LNCaP clone FGC (cell line): ENCODE results near the gene MSX1.

ENCODE experiments used
- DNase-seq: peaks from one replicate; pipeline ENCODE4 v3.0.0-alpha.2; 2011; ENCODE audit warnings: low read depth
- H3K4me3 ChIP-seq: 2 replicates; pipeline ENCODE4 v1.5.1; 2011; ENCODE audit warnings: mild to moderate bottlenecking, low read depth, low read length, control low read depth
- TF ChIP-seq, protein P1 (sequence below): IDR thresholded peaks from 2 replicates; pipeline ENCODE4 v1.5.1; 2012; ENCODE audit warnings: mild to moderate bottlenecking; ENCODE audit not compliant: control insufficient read depth, insufficient read depth; ENCODE audit errors: extremely low read depth

Gene MSX1

DNA sequence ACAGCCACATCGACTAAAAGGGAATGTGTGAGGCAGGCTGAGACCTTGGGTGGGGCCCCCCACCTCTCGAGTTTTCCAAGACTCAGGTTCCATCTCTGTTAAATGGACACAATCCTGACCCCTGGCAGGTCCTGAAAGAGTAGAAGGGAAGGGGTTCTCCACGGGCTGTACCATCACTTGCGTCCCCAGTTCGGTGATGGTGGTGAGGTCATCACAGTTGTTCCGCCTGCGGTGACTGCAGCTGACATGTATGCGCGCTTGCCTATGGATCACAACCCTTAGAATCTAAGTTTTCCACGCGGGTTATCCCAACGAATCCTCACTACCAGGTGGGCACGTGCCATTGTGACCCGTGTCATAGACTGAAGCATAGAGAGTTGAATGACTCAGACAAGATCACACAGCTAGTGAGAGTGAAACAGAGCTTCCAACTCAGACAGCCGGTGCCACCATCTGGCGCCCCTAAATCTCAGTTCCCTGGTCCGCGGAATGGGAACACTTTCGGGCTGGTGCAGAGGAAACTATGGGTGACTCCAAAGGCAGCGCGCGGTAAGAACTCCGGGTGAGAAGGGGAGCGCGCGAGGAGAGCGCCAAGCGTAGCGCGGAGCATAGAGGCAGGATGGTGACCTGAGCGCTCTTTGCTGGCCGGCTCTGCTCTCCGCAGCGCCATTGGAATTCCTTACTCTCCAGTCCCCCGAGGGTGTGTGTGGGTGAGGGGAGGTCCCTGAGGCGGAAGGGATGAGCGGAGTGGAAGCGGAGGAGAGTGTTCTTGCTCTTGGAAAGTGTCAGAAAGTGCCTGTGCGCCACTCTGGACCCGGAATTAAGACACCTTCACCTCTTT is 10.5 kb downstream of the MSX1 start:
- no peak for DNase-seq
- no peak overlapping the region for H3K4me3 ChIP-seq
- TF ChIP-seq, protein P1, sequence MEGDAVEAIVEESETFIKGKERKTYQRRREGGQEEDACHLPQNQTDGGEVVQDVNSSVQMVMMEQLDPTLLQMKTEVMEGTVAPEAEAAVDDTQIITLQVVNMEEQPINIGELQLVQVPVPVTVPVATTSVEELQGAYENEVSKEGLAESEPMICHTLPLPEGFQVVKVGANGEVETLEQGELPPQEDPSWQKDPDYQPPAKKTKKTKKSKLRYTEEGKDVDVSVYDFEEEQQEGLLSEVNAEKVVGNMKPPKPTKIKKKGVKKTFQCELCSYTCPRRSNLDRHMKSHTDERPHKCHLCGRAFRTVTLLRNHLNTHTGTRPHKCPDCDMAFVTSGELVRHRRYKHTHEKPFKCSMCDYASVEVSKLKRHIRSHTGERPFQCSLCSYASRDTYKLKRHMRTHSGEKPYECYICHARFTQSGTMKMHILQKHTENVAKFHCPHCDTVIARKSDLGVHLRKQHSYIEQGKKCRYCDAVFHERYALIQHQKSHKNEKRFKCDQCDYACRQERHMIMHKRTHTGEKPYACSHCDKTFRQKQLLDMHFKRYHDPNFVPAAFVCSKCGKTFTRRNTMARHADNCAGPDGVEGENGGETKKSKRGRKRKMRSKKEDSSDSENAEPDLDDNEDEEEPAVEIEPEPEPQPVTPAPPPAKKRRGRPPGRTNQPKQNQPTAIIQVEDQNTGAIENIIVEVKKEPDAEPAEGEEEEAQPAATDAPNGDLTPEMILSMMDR, result no peak

DNA sequence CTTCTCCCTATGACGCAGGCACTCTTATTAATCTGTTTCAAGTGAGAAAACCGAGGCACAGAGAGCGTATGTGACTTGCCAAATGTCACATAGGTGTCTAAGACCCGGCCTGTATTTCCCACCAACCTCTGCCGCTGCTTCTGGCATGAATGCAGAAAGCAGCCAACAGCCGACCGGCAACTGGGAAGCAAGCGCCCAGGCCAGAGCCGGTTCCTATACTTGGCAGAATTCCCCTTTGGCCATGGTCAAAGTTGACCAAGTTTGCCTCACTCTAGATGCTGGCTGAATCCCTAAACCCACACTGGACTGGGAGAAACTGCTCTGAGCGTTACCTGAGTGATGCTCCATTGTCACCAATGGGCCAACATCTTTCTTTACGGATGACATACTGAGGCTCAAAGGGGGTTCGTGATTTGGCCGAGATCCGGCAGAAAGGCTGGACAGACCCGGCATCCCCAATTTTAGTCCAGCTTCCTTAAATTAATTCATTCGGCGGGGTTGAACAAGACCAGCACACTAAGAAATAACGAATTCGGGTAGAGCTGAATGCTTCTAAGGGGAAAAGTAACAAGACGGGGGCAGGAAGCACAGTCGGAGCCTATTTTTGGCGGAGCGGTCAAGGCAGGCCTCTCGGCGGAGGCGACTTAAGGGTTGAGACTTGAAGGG is 11.2 kb downstream of the MSX1 start:
- no peak for DNase-seq
- H3K4me3 ChIP-seq, result no peak overlapping the region
- TF ChIP-seq, protein P1, result no peak

DNA sequence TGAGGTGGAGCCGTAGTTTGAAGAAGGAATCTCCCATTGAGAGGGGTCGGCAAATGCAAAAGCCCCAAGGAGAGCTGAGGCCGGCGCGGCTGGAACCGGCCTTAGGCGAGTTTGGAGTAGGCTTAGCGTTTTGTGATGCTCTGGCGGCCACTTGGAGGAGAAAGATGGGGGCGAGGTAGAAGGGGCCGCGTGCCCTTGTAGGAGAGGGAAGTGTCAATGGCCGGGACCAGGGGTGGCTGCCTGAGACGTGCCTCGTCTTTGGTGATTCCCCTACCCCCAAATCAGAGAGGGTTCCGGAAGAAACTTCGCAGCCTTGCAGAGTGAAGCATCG is 11.7 kb downstream of the MSX1 start:
- TF ChIP-seq, protein P1, result no peak
- no peak overlapping the region for H3K4me3 ChIP-seq
- no peak for DNase-seq

DNA sequence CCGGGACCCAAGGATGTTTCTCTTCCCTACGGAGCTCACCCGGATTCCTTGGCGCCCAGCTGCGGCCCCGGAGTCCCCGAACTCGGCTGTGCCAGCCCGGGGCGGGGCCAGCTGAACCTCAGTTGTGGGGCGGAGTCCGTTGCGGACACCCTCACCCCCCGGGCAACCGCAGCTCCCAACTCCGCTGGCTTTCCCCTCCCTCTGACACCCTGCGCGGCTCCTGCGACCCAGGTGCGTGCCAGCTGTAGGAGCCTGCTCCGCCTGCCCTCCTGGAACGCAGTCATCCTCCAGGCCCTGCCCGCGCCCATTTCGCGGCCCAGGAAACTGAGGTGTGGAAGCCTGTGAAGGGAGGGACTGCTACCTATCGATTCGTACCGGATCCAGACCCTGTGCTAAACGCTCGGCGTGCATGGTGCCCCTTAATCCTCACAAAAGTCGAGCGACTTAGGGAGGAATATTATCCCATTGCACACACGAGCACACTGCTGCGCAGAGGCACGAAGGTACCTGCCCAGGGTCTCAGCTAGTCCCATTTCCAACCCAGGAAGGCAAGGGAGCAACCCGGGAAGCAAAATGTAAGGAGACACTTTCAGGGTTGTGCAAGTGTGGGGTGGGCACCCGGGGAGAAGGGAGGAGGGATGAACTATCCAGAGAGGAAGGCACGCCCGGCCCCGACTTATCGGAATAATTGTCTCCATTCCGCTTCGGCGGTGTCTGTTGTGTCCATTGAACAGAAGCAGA is 12.3 kb downstream of the MSX1 start:
- DNase-seq, result no peak
- TF ChIP-seq, protein P1, result no peak
- H3K4me3 ChIP-seq, result no peak overlapping the region

DNA sequence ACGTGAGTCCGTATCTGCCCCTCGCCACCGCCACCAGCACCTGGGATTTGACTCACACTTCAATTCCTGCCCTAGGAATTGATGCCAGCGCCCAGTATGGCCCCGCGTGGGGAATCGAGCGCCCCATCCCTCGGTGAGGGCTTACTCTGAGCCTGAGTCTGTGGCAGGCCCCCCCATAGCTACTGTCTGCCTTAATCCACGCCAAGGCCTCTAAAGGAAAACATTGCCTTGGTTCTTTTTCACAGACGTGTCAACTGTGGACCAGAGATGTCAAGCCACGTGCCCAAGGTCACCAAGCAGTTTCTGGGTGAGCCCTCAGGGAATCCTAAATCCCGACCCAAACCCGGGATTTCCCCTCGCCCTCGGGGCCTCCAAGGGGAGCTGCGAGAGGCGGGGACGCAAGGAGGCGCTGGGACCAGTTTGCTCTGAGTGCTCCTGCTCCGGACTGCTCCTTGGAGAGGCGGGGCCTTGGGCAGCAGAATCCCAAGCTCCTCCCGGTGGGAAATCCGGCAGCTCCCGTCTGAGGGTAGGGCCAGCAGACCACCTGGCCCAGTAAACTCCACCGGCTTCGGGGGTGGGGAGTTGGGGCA is 12.9 kb downstream of the MSX1 start:
- no peak overlapping the region for H3K4me3 ChIP-seq
- TF ChIP-seq, protein P1, result no peak

DNA sequence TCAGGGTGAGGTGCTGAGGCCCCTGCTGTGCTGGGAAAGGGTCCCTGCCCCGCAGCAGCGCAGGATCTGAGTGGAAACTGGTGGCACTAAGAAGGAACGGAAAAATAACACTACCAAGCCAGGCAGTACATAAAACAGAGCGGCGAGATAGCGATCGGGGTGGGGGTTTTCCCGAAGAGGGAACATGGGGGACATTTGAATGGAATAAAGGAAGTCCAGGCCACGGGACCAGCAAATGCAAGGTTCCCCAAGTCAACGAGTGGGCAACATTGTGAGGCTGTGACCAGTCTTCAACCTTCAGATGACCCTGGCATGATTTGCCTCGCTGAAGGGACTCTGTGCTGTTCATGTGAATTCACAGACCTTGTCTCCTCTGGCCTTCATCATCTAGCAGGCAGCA is 13.7 kb downstream of the MSX1 start:
- no peak overlapping the region for H3K4me3 ChIP-seq
- TF ChIP-seq, protein P1, result no peak
- DNase-seq, result no peak

More for the DNA sequence above, 12.9 kb downstream of the MSX1 start:
- no peak for DNase-seq
